D721Med (cell line): ENCODE data around the gene TPPP3.
A peak's percentile ranks its signal among the peaks of the same experiment; 100 is the strongest.

ENCODE experiments used
- DNase-seq: peaks from one replicate; pipeline ENCODE4 v3.0.0; 2011; ENCODE audit warnings: low spot score; ENCODE audit not compliant: insufficient read length
- FAIRE-seq: peaks from 2 replicates; lab custom pipeline; 2011; peaks lifted over from hg19 to GRCh38; lab: Jason Lieb, UNC
- CTCF ChIP-seq: IDR thresholded peaks from 2 replicates; pipeline ENCODE4 v1.5.1; 2012; ENCODE audit warnings: mild to moderate bottlenecking, control low read depth; ENCODE audit not compliant: insufficient read depth; ENCODE audit errors: missing control alignments

Gene TPPP3

GRCh38 chr16:67405336-67405735 is 12.0 kb upstream of the TPPP3 start:
- no peak for TF ChIP-seq CTCF
- no peak for FAIRE-seq
- DNase-seq: no peak

DNA sequence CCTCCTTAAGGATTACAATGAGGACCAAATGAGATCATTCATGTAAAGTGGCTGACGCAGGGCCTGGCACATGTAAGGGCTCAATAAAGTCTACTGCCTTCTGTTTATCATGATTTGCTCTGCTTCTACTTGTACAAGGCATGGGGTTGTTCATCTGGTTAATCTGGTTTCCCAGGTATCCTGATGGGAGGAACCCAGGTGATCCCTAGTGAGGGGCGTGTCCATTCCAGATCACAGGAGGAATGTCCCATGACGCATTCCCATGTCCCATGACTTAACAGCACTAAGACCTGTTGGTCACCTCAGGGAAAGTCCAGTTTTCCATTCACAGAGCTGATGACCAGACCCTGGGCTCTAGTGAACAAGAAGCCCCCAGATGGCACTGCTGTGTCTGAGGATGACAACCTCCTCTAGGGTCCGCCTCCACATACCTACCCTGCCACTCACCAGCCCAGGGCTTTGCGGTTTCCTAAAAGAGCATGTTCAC is 11.5 kb upstream of the TPPP3 start:
- FAIRE-seq (no peak), DNase-seq (no peak)
- TF ChIP-seq CTCF: no peak

DNA sequence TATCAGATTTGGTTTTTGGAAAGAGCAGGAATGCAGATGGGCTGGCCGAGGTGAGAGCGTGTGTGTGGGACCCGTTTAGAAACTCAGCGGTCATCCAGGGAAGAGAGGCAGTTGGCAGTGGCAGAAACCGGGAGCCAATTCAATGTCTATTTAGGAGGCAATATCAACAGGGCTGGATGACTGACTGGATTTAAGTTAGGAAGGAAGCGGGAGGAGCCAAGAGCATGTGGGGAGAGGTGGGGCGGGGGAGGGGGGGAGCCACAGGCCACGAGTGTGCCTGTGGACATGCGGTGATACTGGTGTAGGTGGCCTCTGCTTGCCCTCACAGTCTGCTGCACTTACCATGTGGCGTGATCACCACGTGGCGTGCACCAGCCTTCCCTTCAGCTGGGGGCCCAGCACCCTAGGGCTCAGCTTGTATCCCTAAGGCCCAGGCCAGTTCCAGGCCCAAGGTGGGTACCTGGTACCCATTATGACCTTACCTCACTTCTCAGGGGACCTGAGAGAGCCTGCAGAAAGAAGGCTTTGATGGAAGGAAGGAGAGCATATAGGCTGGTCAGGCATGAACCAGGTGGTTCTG is 10.8 kb upstream of the TPPP3 start:
- FAIRE-seq (no peak), DNase-seq (no peak)
- no peak for TF ChIP-seq CTCF

DNA sequence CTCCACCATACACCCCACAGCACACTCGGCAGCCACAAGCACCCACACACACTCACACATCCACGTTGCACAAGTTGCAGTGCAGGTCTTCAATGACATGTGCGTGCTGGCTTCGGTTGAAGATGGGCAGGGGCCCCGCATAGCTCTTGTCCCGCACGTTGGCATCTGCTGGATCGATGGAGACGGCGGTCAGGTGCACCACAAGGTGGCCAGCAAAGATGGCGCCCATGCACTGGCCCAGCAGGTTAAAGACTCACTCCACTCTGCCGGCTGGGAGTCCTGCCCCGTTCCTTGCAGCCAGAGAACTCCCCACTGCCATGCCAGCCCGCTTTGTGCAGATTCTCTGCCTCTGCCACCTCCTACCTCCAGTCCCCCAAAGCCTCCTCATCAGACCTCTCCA is 7.6 kb upstream of the TPPP3 start:
- TF ChIP-seq CTCF: no peak
- FAIRE-seq: no peak
- DNase-seq: no peak

- TF ChIP-seq CTCF: no peak
- no peak for FAIRE-seq
- DNase-seq: no peak
Observed at GRCh38 chr16:67399749-67400704, 6.7 kb upstream of the TPPP3 start.

DNA sequence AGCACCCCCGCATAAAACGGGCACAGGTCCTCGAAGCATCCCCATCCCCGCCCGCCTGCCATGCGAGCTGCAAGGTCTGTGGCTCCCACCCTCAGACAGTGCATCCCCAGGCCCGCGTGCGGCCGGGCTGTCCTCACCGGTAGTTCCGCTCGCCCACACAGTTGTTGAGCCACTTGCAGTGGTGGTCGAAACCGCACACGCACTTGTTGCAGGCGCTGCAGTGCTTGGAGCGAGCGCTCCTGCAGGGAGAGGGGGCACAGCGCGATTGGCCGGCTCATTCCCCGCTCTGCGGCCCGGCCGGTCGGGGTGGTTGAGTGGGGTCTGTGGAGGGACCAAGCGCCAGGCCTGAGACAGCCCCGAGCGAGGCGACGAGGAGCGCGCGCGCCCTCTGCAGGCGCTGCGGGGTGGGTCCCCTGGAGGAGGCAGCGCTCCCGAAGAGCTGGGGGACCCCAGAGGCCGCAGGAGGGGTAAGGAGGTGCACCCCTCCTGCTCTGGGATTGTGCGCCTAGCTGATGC is 6.0 kb upstream of the TPPP3 start:
- FAIRE-seq (no peak), DNase-seq (no peak)
- peak; percentile 63 for TF ChIP-seq CTCF
